LNCAP (cell line): Measurements from ENCODE around the gene C7orf57.

Experiments
- TF ChIP-seq, protein P1 (sequence below): fragments of 450-650 bp; IDR thresholded peaks from 2 replicates; pipeline ENCODE4 v1.5.1; 2017; ENCODE audit warnings: mild to moderate bottlenecking

The C7orf57 gene

GRCh38 chr7:48052748-48053147 lies 17.4 kb downstream of the C7orf57 start:
- TF ChIP-seq, protein P1, sequence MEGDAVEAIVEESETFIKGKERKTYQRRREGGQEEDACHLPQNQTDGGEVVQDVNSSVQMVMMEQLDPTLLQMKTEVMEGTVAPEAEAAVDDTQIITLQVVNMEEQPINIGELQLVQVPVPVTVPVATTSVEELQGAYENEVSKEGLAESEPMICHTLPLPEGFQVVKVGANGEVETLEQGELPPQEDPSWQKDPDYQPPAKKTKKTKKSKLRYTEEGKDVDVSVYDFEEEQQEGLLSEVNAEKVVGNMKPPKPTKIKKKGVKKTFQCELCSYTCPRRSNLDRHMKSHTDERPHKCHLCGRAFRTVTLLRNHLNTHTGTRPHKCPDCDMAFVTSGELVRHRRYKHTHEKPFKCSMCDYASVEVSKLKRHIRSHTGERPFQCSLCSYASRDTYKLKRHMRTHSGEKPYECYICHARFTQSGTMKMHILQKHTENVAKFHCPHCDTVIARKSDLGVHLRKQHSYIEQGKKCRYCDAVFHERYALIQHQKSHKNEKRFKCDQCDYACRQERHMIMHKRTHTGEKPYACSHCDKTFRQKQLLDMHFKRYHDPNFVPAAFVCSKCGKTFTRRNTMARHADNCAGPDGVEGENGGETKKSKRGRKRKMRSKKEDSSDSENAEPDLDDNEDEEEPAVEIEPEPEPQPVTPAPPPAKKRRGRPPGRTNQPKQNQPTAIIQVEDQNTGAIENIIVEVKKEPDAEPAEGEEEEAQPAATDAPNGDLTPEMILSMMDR = no peak

- TF ChIP-seq, protein P1 = no peak
Measured at GRCh38 chr7:48053736-48054135, 18.4 kb downstream of the C7orf57 start.

DNA sequence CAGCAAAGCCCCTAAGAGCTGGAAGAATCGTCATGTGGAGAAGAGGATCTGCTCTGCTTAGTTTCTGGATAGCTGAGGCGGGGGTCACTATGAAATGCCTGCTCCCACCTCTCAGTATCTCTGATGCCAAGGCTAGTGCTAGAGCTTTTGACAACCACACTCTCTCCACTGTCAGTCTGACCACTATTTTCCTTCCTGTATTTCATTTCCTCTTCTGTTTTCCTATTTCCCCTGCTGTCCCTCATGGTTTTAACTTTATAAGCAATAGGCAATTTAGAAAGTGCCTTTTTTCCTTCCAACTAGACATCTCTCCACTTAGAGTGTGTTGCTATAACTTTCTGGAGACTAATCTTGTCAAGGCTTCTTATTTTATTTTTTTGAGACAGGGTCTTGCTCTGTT lies 23.6 kb downstream of the C7orf57 start:
- TF ChIP-seq, protein P1 = no peak

- TF ChIP-seq, protein P1 = no peak
Measured at GRCh38 chr7:48059706-48060105, 24.4 kb downstream of the C7orf57 start.

- TF ChIP-seq, protein P1 = no peak
Measured at GRCh38 chr7:48063985-48064384, 28.6 kb downstream of the C7orf57 start.

DNA sequence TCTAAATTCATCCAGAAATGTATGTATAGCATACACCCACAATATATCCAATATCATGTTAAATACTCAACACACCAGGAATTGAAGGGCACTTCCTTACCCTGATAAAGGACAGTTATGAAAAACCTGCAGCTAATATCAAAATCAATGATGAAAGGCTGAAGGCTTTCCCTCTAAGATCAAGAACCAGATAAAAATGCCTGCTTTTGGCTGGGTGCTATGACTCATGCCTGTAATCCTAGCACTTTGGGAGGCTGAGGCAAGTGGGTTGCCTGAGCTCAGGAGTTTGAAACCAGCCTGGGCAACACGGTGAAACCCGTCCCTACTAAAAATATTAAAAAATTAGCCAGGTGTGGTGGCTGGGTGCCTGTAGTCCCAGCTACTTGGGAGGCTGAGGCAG lies 32.1 kb downstream of the C7orf57 start:
- TF ChIP-seq, protein P1 = no peak

DNA sequence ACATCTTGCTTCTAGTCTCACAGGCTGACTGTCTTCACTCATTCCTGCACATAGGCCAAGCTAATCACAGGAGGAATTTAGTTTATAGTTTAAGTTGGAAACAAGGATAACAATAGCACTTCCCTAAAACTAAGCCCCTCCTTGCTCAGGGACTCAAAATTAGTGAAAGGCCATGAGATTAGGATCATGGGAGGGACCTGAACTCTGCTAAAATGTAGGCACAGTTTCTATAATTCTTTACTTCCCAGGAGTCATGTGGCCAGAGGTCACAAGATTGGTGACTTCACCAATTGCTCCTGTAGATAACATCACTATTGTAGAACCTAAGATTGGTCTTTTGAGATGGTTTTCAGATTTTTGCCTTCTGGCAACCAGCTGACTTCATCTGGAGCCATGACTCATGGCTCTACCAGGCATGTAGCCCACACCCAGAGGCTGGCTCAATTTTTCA lies 38.9 kb downstream of the C7orf57 start:
- TF ChIP-seq, protein P1 = no peak

- TF ChIP-seq, protein P1 = no peak
Measured at GRCh38 chr7:48077423-48077822, 42.1 kb downstream of the C7orf57 start.
